K562 (cell line): ENCODE measurements around the gene TMOD3. TPM values are rescaled to one million over a fixed set of nuclear protein-coding genes. Genes with fewer than 3 reads are reported as not detected.

Experiments used
- BCL6 ChIP-seq: fragments of 250-450 bp; sonication (Bioruptor Pico); IDR thresholded peaks from 2 replicates; pipeline ENCODE4 v1.4.0; 2020
- CBFA2T2 ChIP-seq: fragments of 450-650 bp; conservative IDR thresholded peaks from 2 replicates; pipeline ENCODE4 v1.6.1; 2017; ENCODE audit warnings: mild to moderate bottlenecking
- DNMT1 ChIP-seq: fragments of 450-650 bp; IDR thresholded peaks from 2 replicates; pipeline ENCODE4 v1.6.1; 2016; ENCODE audit warnings: antibody characterized with exemption, mild to moderate bottlenecking
- ELF1 ChIP-seq: fragments of 200-800 bp; sonication (Bioruptor generic); IDR thresholded peaks from 2 replicates; pipeline ENCODE4 v1.6.1; 2016; ENCODE audit warnings: missing genetic modification characterization, missing compliant biosample characterization
- ETV1 ChIP-seq: fragments of 450-650 bp; conservative IDR thresholded peaks from 2 replicates; pipeline ENCODE4 v1.6.1; 2016; ENCODE audit warnings: missing genetic modification characterization, control low read depth, low read depth, missing compliant biosample characterization
- FOXJ2 ChIP-seq: fragments of 200-800 bp; sonication (Bioruptor generic); IDR thresholded peaks from 2 replicates; pipeline ENCODE4 v1.6.1; 2016; ENCODE audit warnings: missing genetic modification characterization, missing compliant biosample characterization
- FUS ChIP-seq: fragments of 200-400 bp; formaldehyde crosslinking; optimal IDR thresholded peaks from 2 replicates; pipeline ENCODE3; 2017; ENCODE audit warnings: low read depth, low read length
- JUN ChIP-seq, 2 experiments: sonication (generic) in 1 of 2; formaldehyde crosslinking in 1 of 2; IDR thresholded peaks; 2 replicates each; pipeline versions ENCODE4 v1.6.1 to v1.8.0; 2012 to 2022; ENCODE audit warnings: borderline replicate concordance in 2 of 2, mild to moderate bottlenecking in 2 of 2, improper control_type of control experiment in 1 of 2, low read depth in 1 of 2, low read length in 1 of 2, missing genetic modification reagents in 1 of 2
- KDM2B ChIP-seq: fragments of 250-450 bp; sonication (Bioruptor Pico); IDR thresholded peaks from 2 replicates; pipeline ENCODE4 v1.8.0; 2021; ENCODE audit warnings: mild to moderate bottlenecking, moderate library complexity
- RBBP5 ChIP-seq: fragments of 200-600 bp; sonication (generic); IDR thresholded peaks from 2 replicates; pipeline ENCODE4 v1.6.1; 2012; ENCODE audit warnings: borderline replicate concordance, mild to moderate bottlenecking, low read length, control low read depth, inconsistent platforms; ENCODE audit not compliant: insufficient read depth, poor library complexity, severe bottlenecking
- SRSF7 ChIP-seq: fragments of 200-400 bp; formaldehyde crosslinking; optimal IDR thresholded peaks from 2 replicates; pipeline ENCODE3; 2017; ENCODE audit warnings: mild to moderate bottlenecking, low read depth, low read length
- ZNF124 ChIP-seq: sonication (generic); formaldehyde crosslinking; IDR thresholded peaks from 2 replicates; pipeline ENCODE4 v1.8.1; 2022; ENCODE audit warnings: missing genetic modification reagents
- ZNF239 ChIP-seq: fragments of 250-450 bp; sonication (Bioruptor Pico); IDR thresholded peaks from 2 replicates; pipeline ENCODE4 v1.4.0; 2020; ENCODE audit warnings: mild to moderate bottlenecking
- ZNF57 ChIP-seq: fragments of 450-650 bp; formaldehyde crosslinking; IDR thresholded peaks from 2 replicates; pipeline ENCODE4 v1.4.0; 2020; ENCODE audit warnings: mild to moderate bottlenecking, moderate library complexity
- ZNF75A ChIP-seq: fragments of 450-650 bp; formaldehyde crosslinking; IDR thresholded peaks from 2 replicates; pipeline ENCODE4 v1.4.0; 2020; ENCODE audit warnings: mild to moderate bottlenecking
- ZNF778 ChIP-seq: fragments of 450-650 bp; formaldehyde crosslinking; IDR thresholded peaks from 2 replicates; pipeline ENCODE4 v1.4.0; 2020; ENCODE audit warnings: mild to moderate bottlenecking, moderate library complexity
- polyA plus RNA-seq, 8 experiments: library from polyadenylated mRNA; depleted of rRNA in 4 of 8; stranded (reverse) in 5 of 8; unstranded in 3 of 8; fragments of >200 nt; fragmentation: Nextera tagmentation in 2 of 8; fragmentation: Illumina TruSeq in 1 of 8; extraction: Ambion mirVana in 2 of 8; extraction: Trizol in 1 of 8; gene quantifications; 2 replicates each; pipeline versions ENCODE4 v1.2.1 to v1.2.3, GENCODE V29; 2011 to 2014; ENCODE audit warnings: inconsistent platforms in 1 of 8, missing spikeins in 1 of 8
- total RNA-seq, 7 experiments: library from RNA; depleted of rRNA in 6 of 7; stranded (reverse); fragments of >200 nt in 6 of 7; fragmentation: Illumina TruSeq in 2 of 7; extraction: Trizol in 2 of 7; gene quantifications; 2 replicates each; pipeline versions ENCODE4 v1.2.1 to v1.2.3, GENCODE V29; 2011 to 2021; ENCODE audit warnings: low replicate concordance in 1 of 7
- TF ChIP-seq, protein P1 (sequence below): fragments of 250-450 bp; sonication (Bioruptor Pico); IDR thresholded peaks from 2 replicates; pipeline ENCODE4 v1.8.0; 2021; ENCODE audit warnings: borderline replicate concordance, mild to moderate bottlenecking, moderate library complexity; ENCODE audit not compliant: poor library complexity, severe bottlenecking
- TF ChIP-seq, protein P2 (sequence below), 2 experiments: fragments of 450-650 bp in 1 of 2; sonication (generic) in 1 of 2; formaldehyde crosslinking in 1 of 2; IDR thresholded peaks; 2 replicates each; pipeline versions ENCODE4 v1.7.1 to v1.9.0; 2016 to 2022; ENCODE audit warnings: inconsistent platforms in 1 of 2, mild to moderate bottlenecking in 1 of 2, missing genetic modification reagents in 1 of 2

TMOD3 gene
- total and polyA plus RNA-seq, 9 of the 15 experiments (the other 6 are each of a cell fraction or from before 2014, with no cell fraction given), result 6.8 to 45.0 (median 30.9) TPM

DNA sequence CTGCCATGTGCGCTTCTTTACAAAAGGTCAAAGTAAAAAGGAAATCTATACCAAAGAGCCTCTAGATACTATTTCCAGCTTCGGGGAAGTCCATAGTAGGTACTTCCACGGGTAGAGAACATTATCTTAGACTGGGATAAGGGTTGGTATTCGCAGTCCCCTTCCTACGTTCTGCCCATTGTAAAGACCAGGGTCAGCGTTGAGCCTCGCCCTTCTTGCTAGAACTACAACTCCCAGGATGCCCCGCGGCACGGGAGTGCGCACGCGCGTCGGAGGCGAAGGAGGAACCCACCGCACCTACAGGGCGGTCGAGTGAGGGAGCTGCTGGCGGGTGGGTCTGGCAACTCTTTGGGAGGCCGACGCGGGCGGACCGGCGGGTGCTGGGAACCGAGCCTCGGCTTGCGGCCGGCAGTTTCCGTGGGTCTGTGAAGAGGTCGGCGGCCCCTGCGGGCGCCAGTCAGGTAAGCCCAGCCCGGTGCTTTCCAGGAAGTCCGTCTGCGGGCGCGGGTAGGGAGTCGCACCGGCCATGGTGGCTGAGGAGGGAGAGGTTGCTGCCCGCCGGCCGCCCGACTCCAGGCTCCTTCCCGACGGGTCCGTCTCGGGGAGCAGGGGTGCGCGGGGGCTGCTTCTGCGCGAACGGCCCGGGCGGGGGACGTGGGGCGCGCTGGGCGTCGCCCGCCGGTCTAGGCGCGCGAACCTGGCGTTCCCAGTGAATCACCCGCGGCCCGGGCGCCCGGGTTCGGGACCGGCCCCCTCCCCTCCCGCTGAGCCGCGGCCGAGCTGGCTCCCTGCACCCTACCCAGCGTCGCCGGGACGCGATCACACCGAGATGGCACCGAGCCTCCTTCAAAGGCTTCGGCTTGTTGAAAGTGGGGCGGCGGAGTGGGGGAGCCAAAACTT is at the start of gene TMOD3 (continued):
- TF ChIP-seq, protein P1, sequence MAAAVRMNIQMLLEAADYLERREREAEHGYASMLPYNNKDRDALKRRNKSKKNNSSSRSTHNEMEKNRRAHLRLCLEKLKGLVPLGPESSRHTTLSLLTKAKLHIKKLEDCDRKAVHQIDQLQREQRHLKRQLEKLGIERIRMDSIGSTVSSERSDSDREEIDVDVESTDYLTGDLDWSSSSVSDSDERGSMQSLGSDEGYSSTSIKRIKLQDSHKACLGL (CRISPR knock-in tag), result no peak
- TF ChIP-seq, protein P2, sequence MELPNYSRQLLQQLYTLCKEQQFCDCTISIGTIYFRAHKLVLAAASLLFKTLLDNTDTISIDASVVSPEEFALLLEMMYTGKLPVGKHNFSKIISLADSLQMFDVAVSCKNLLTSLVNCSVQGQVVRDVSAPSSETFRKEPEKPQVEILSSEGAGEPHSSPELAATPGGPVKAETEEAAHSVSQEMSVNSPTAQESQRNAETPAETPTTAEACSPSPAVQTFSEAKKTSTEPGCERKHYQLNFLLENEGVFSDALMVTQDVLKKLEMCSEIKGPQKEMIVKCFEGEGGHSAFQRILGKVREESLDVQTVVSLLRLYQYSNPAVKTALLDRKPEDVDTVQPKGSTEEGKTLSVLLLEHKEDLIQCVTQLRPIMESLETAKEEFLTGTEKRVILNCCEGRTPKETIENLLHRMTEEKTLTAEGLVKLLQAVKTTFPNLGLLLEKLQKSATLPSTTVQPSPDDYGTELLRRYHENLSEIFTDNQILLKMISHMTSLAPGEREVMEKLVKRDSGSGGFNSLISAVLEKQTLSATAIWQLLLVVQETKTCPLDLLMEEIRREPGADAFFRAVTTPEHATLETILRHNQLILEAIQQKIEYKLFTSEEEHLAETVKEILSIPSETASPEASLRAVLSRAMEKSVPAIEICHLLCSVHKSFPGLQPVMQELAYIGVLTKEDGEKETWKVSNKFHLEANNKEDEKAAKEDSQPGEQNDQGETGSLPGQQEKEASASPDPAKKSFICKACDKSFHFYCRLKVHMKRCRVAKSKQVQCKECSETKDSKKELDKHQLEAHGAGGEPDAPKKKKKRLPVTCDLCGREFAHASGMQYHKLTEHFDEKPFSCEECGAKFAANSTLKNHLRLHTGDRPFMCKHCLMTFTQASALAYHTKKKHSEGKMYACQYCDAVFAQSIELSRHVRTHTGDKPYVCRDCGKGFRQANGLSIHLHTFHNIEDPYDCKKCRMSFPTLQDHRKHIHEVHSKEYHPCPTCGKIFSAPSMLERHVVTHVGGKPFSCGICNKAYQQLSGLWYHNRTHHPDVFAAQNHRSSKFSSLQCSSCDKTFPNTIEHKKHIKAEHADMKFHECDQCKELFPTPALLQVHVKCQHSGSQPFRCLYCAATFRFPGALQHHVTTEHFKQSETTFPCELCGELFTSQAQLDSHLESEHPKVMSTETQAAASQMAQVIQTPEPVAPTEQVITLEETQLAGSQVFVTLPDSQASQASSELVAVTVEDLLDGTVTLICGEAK (IDR thresholded peaks at IDR 0.05), result no peak
- TF ChIP-seq, protein P2 (CRISPR knock-in tag; IDR thresholded peaks at IDR 0.05), result no peak
- TF ChIP-seq FOXJ2 (no peak), ZNF124 (CRISPR knock-in tag) (no peak), DNMT1 (no peak), SRSF7 (no peak), JUN (IDR thresholded peaks at IDR 0.05; ENCODE audit: borderline replicate concordance, low read depth, low read length) (no peak; the same call in 1 of the 2 replicates), JUN (CRISPR knock-in tag; IDR thresholded peaks at IDR 0.05; ENCODE audit: borderline replicate concordance) (no peak), FUS (no peak), CBFA2T2 (no peak), BCL6 (CRISPR knock-in tag) (no peak), ZNF57 (CRISPR knock-in tag) (no peak), ELF1 (peak; percentile 84), ZNF778 (CRISPR knock-in tag) (no peak), ETV1 (tag) (no peak), KDM2B (CRISPR knock-in tag) (no peak), ZNF239 (CRISPR knock-in tag) (no peak), RBBP5 (peak; percentile 89), ZNF75A (CRISPR knock-in tag) (no peak)
